ENCODE results near the gene MORN5.

GRCh38 chr9:122133984-122134535 lies 25.6 kb upstream of the MORN5 start:
- no peak for TF ChIP-seq EP300 (IDR thresholded peaks at IDR 0.05; ENCODE audit: low read depth)
- TF ChIP-seq CTCF (IDR thresholded peaks at IDR 0.05) = no peak
- TF ChIP-seq POLR2A (IDR thresholded peaks at IDR 0.05) = no peak
- TF ChIP-seq POLR2AphosphoS5 (IDR thresholded peaks at IDR 0.05) = no peak

Measured in transverse colon (tissue), 4 donors.